HG03045 (cell line): ENCODE results near the gene ITGB1BP1.

Source experiments
- ATAC-seq: cut with Tn5 transposase; IDR thresholded peaks from one replicate; pipeline ENCODE4 v1.9.1; 2021; ENCODE audit warnings: mild to moderate bottlenecking, moderate library complexity; ENCODE audit not compliant: unreplicated experiment

The ITGB1BP1 gene

GRCh38 chr2:9428965-9429577, 5.7 kb upstream of the ITGB1BP1 start:
- ATAC-seq, result no peak

- no peak for ATAC-seq
Observed at GRCh38 chr2:9424447-9425164, 1.3 kb upstream of the ITGB1BP1 start.

GRCh38 chr2:9423922-9424272, 569 bp upstream of the ITGB1BP1 start:
- ATAC-seq, result peak; percentile 7

- peak; percentile 21 for ATAC-seq
Observed at GRCh38 chr2:9422321-9423099, 818 bp downstream of the ITGB1BP1 start.

- ATAC-seq, result no peak
Observed at GRCh38 chr2:9420495-9420894, 2.8 kb downstream of the ITGB1BP1 start.

- no peak for ATAC-seq
Observed at GRCh38 chr2:9419541-9419940, 3.8 kb downstream of the ITGB1BP1 start.

GRCh38 chr2:9418746-9419145, 4.6 kb downstream of the ITGB1BP1 start:
- ATAC-seq, result no peak

- no peak for ATAC-seq
Observed at GRCh38 chr2:9417725-9418124, 5.6 kb downstream of the ITGB1BP1 start.

GRCh38 chr2:9416962-9417316, 6.4 kb downstream of the ITGB1BP1 start:
- ATAC-seq, result no peak

GRCh38 chr2:9416267-9416961, 6.9 kb downstream of the ITGB1BP1 start:
- no peak for ATAC-seq

- no peak for ATAC-seq
Observed at GRCh38 chr2:9415516-9416169, 7.7 kb downstream of the ITGB1BP1 start.

- no peak for ATAC-seq
Observed at GRCh38 chr2:9412781-9413180, 10.5 kb downstream of the ITGB1BP1 start.

- no peak for ATAC-seq
Observed at GRCh38 chr2:9410108-9410507, 13.2 kb downstream of the ITGB1BP1 start.

- ATAC-seq, result no peak
Observed at GRCh38 chr2:9408641-9409151, 14.6 kb downstream of the ITGB1BP1 start.

- ATAC-seq, result no peak
Observed at GRCh38 chr2:9407363-9407811, 15.9 kb downstream of the ITGB1BP1 start.

- no peak for ATAC-seq
Observed at GRCh38 chr2:9406529-9407362, 16.6 kb downstream of the ITGB1BP1 start.

- no peak for ATAC-seq
Observed at GRCh38 chr2:9405636-9406035, 17.7 kb downstream of the ITGB1BP1 start.

- no peak for ATAC-seq
Observed at GRCh38 chr2:9404451-9404850, 18.9 kb downstream of the ITGB1BP1 start.

GRCh38 chr2:9403924-9404323, 19.4 kb downstream of the ITGB1BP1 start:
- ATAC-seq, result no peak
